Measurements from ENCODE around the gene DCAF8L1. TPM values are rescaled to one million over a fixed set of nuclear protein-coding genes. Genes with fewer than 3 reads are reported as not detected.
"Not testable (repeated sequence)": the region's sequence is repeated elsewhere in the genome, so short reads cannot be mapped to it uniquely, and the experiment has no call there.

Gene DCAF8L1
- total RNA-seq, 1 donor from 2014 or later = not detected

- H3K27ac Mint-ChIP-seq = no peak overlapping the region
- H3K27me3 Mint-ChIP-seq = no peaks in the 10 kb centered on the region
- no peaks in the 10 kb centered on the region for H3K36me3 Mint-ChIP-seq
- no peak for DNase-seq (ENCODE audit: extremely low spot score, unreplicated experiment)
- peaks cover 4% of the 10 kb centered on the region for H3K9me3 Mint-ChIP-seq
- no peak for TF ChIP-seq CTCF (conservative IDR thresholded peaks at IDR 0.05)
- H3K4me1 Mint-ChIP-seq (ENCODE audit: unreplicated experiment) = no peaks in the 10 kb centered on the region
- no peak overlapping the region for H3K4me3 Mint-ChIP-seq
These were observed 12.4 kb downstream of the DCAF8L1 start for GRCh38 chrX:27968878-27969277.

- H3K4me1 Mint-ChIP-seq (ENCODE audit: unreplicated experiment) = no peaks in the 10 kb centered on the region
- no peaks in the 10 kb centered on the region for H3K27me3 Mint-ChIP-seq
- H3K27ac Mint-ChIP-seq = no peak overlapping the region
- peaks cover 4% of the 10 kb centered on the region for H3K9me3 Mint-ChIP-seq
- no peak overlapping the region for H3K4me3 Mint-ChIP-seq
- H3K36me3 Mint-ChIP-seq = no peaks in the 10 kb centered on the region
- TF ChIP-seq CTCF (conservative IDR thresholded peaks at IDR 0.05) = no peak
- no peak for DNase-seq (ENCODE audit: extremely low spot score, unreplicated experiment)
These were observed 12.9 kb downstream of the DCAF8L1 start for GRCh38 chrX:27968352-27968751.

GRCh38 chrX:27966955-27967354 lies 14.3 kb downstream of the DCAF8L1 start:
- Mint-ChIP-seq H3K36me3 (no peaks in the 10 kb centered on the region), H3K27me3 (no peaks in the 10 kb centered on the region), H3K27ac (no peak overlapping the region), H3K4me3 (no peak overlapping the region), H3K9me3 (peaks cover 9% of the 10 kb centered on the region), H3K4me1 (ENCODE audit: unreplicated experiment) (no peaks in the 10 kb centered on the region)
- no peak for DNase-seq (ENCODE audit: extremely low spot score, unreplicated experiment)
- no peak for TF ChIP-seq CTCF (conservative IDR thresholded peaks at IDR 0.05)

- Mint-ChIP-seq H3K9me3 (peaks cover 9% of the 10 kb centered on the region), H3K36me3 (no peaks in the 10 kb centered on the region)
These were observed 14.8 kb downstream of the DCAF8L1 start for GRCh38 chrX:27966492-27966891.

GRCh38 chrX:27965348-27965747 lies 15.9 kb downstream of the DCAF8L1 start:
- H3K4me1 Mint-ChIP-seq (ENCODE audit: unreplicated experiment); H3K36me3 Mint-ChIP-seq; H3K27me3 Mint-ChIP-seq: not testable (repeated sequence)

More at GRCh38 chrX:27966492-27966891, 14.8 kb downstream of the DCAF8L1 start:
- Mint-ChIP-seq H3K4me3 (no peak overlapping the region), H3K27ac (no peak overlapping the region), H3K4me1 (ENCODE audit: unreplicated experiment) (no peaks in the 10 kb centered on the region), H3K27me3 (no peaks in the 10 kb centered on the region)
- no peak for DNase-seq (ENCODE audit: extremely low spot score, unreplicated experiment)
- no peak for TF ChIP-seq CTCF (conservative IDR thresholded peaks at IDR 0.05)

GRCh38 chrX:27964432-27964831 lies 16.8 kb downstream of the DCAF8L1 start:
- no peak for DNase-seq (ENCODE audit: extremely low spot score, unreplicated experiment)
- no peak overlapping the region for H3K27ac Mint-ChIP-seq
- no peaks in the 10 kb centered on the region for H3K4me1 Mint-ChIP-seq (ENCODE audit: unreplicated experiment)
- H3K36me3 Mint-ChIP-seq = no peaks in the 10 kb centered on the region
- no peak overlapping the region for H3K4me3 Mint-ChIP-seq
- no peaks in the 10 kb centered on the region for H3K27me3 Mint-ChIP-seq
- no peak for TF ChIP-seq CTCF (conservative IDR thresholded peaks at IDR 0.05)
- peaks cover 17% of the 10 kb centered on the region for H3K9me3 Mint-ChIP-seq

More at GRCh38 chrX:27965348-27965747, 15.9 kb downstream of the DCAF8L1 start:
- not testable (repeated sequence) for H3K27ac Mint-ChIP-seq; H3K4me3 Mint-ChIP-seq; DNase-seq (ENCODE audit: extremely low spot score, unreplicated experiment)
- peaks cover 14% of the 10 kb centered on the region for H3K9me3 Mint-ChIP-seq

GRCh38 chrX:27960410-27960809 lies 20.8 kb downstream of the DCAF8L1 start:
- not testable (repeated sequence) for H3K4me1 Mint-ChIP-seq (ENCODE audit: unreplicated experiment); H3K27ac Mint-ChIP-seq; H3K27me3 Mint-ChIP-seq; DNase-seq (ENCODE audit: extremely low spot score, unreplicated experiment); H3K4me3 Mint-ChIP-seq; H3K36me3 Mint-ChIP-seq
- H3K9me3 Mint-ChIP-seq = peaks cover 17% of the 10 kb centered on the region

Measured in type B pancreatic cell (in vitro differentiated cells).